Gastrocnemius medialis (tissue), 4 donors: ENCODE data around the gene MINDY1. TPM values are rescaled to one million over a fixed set of nuclear protein-coding genes. Genes with fewer than 3 reads are reported as not detected.

Experiments used
- ATAC-seq, 2 donors: fragments of 150-250 bp; one replicate each; pipeline ENCODE4 v1.9.1; 2016
- DNase-seq, 2 donors: peaks; one replicate each; pipeline ENCODE4 v3.0.0-alpha.2; 2019
- H3K27ac ChIP-seq, 4 donors: fragments of 200-600 bp; sonication (generic); 1 replicate in 1 of 4; 2 replicates in 3 of 4; pipeline ENCODE4 v1.5.1; 2016 to 2018; ENCODE audit warnings: mild to moderate bottlenecking in 2 of 4, moderate library complexity in 1 of 4
- H3K27me3 ChIP-seq, 3 donors: fragments of 200-600 bp; sonication (generic) in 2 of 3; 1 replicate in 1 of 3; 2 replicates in 2 of 3; pipeline versions ENCODE4 v1.5.1 to v1.6.0; 2016 to 2019; ENCODE audit warnings: mild to moderate bottlenecking in 1 of 3, moderate library complexity in 1 of 3
- H3K36me3 ChIP-seq, 2 donors: fragments of 200-600 bp; sonication (generic) in 1 of 2; one replicate each; pipeline ENCODE4 v1.5.1; 2017 to 2018
- H3K4me1 ChIP-seq, 2 donors: fragments of 200-600 bp; sonication (generic) in 1 of 2; one replicate each; pipeline ENCODE4 v1.5.1; 2016 to 2017; ENCODE audit warnings: mild to moderate bottlenecking in 2 of 2
- H3K4me3 ChIP-seq, 4 donors: fragments of 200-600 bp; sonication (generic) in 3 of 4; 1 replicate in 1 of 4; 2 replicates in 3 of 4; pipeline ENCODE4 v1.5.1; 2016 to 2019; ENCODE audit warnings: mild to moderate bottlenecking in 2 of 4
- H3K9me3 ChIP-seq, 3 donors: fragments of 200-600 bp; sonication (generic) in 2 of 3; 1 replicate in 1 of 3; 2 replicates in 2 of 3; pipeline ENCODE4 v1.5.1; 2016 to 2019
- POLR2A ChIP-seq, 2 donors: fragments of 450-650 bp; IDR thresholded peaks; one replicate each; pipeline ENCODE4 v1.6.1; 2017; ENCODE audit warnings: antibody characterized with exemption in 2 of 2, mild to moderate bottlenecking in 2 of 2, moderate library complexity in 2 of 2
- in situ Hi-C, 4 donors: fragments of 200-750 bp; cut with MboI; loops; one replicate each; pipeline versions ENCODE4 v1.15.0 to v1.8.0; 2017; ENCODE audit warnings: low sequenced_read_pairs in 4 of 4
- intact Hi-C: fragments of 100-400 bp; cut with DNase I; formaldehyde crosslinking; loops from one replicate; pipeline ENCODE4 v1.15.1; 2023; ENCODE audit warnings: low total_unique reads
- total RNA-seq, 4 donors: library from RNA; depleted of rRNA; stranded (reverse); fragments of >200 nt; gene quantifications; one replicate each; pipeline versions ENCODE4 v1.1.0 to v1.2.3, GENCODE V29; 2016
- TF ChIP-seq, protein P1 (sequence below), 5 experiments: fragments of 450-650 bp in 3 of 5; fragments of 200-600 bp in 2 of 5; sonication (generic) in 2 of 5; IDR thresholded peaks in 4 of 5; conservative IDR thresholded peaks in 1 of 5; 1 replicate in 4 of 5; 2 replicates in 1 of 5; pipeline ENCODE4 v1.5.1; 2016 to 2019; ENCODE audit warnings: antibody characterized with exemption in 5 of 5, mild to moderate bottlenecking in 3 of 5, moderate library complexity in 3 of 5

MINDY1 gene
- total RNA-seq, 4 donors from 2014 or later, result 13.4 to 22.8 (median 19.7) TPM

DNA sequence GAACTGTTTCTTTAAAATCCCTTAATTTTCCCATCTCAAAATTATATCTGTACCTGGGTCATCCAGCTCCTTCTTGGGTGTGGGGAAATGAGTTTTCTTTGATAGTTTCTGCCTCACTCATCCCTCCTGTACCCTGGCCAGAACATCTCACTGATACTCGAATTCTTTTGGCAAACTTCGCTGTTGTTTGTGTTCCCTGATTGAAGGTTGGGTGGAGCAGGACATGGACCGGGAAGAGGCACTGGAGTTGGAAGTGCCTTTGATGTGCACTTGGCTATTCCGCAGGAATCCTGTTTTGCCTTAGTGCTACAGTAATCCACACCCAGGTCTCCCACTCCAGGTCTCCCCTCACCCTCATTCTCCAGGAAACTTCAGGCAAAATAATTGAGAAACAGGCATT lies 11.2 kb downstream of the MINDY1 start:
- Histone ChIP-seq H3K27ac (peak overlapping the region; percentile 51 to 70 (median 64)), H3K36me3 (peaks cover 0 to 37% of the 10 kb centered on the region in 2 donors), H3K4me1 (peaks cover 9 to 11% of the 10 kb centered on the region in 2 donors), H3K9me3 (no peaks in the 10 kb centered on the region), H3K27me3 (no peaks in the 10 kb centered on the region), H3K4me3 (peak overlapping the region in 2 of 4 donors; percentile 27 to 29)
- in situ Hi-C loops, result no loop called here
- ATAC-seq, result peak; percentile 38
- TF ChIP-seq, protein P1, sequence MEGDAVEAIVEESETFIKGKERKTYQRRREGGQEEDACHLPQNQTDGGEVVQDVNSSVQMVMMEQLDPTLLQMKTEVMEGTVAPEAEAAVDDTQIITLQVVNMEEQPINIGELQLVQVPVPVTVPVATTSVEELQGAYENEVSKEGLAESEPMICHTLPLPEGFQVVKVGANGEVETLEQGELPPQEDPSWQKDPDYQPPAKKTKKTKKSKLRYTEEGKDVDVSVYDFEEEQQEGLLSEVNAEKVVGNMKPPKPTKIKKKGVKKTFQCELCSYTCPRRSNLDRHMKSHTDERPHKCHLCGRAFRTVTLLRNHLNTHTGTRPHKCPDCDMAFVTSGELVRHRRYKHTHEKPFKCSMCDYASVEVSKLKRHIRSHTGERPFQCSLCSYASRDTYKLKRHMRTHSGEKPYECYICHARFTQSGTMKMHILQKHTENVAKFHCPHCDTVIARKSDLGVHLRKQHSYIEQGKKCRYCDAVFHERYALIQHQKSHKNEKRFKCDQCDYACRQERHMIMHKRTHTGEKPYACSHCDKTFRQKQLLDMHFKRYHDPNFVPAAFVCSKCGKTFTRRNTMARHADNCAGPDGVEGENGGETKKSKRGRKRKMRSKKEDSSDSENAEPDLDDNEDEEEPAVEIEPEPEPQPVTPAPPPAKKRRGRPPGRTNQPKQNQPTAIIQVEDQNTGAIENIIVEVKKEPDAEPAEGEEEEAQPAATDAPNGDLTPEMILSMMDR (IDR thresholded peaks at IDR 0.05 in 4 of 5, conservative IDR thresholded peaks at IDR 0.05 in 1 of 5), result no peak
- no peak for TF ChIP-seq POLR2A (IDR thresholded peaks at IDR 0.05)
- intact Hi-C loops, result loop anchor here (1.0 kb wide), 1 partner anchor 16 kb away; no protein-coding TSS in a partner anchor
- no peak for DNase-seq

DNA sequence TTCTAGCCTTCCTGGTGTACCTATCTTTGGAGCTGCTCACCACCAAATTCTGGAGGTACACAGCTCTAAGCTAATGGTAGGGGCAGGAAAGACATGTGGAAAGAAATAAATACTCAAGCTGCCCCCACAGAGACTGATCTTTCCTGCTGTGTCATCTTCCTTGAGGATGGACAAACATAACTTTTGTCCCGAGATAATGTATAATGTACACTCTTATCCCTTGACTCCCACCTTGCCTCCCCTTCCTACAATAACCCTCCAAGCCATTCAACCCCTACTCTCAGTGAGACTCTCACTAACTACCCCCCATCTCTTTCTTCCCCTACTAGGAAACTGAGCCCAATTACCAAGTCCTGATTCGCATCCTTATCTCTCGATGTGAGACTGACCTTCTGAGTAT lies 12.5 kb downstream of the MINDY1 start:
- peaks cover 9 to 11% of the 10 kb centered on the region in 2 donors for H3K4me1 ChIP-seq
- ATAC-seq, result no peak

GRCh38 chr1:150992626-150993025 lies 14.1 kb downstream of the MINDY1 start:
- in situ Hi-C loops, result no loop called here
- Histone ChIP-seq H3K9me3 (no peaks in the 10 kb centered on the region), H3K4me3 (no peak overlapping the region), H3K27me3 (no peaks in the 10 kb centered on the region), H3K36me3 (peaks cover 0 to 8% of the 10 kb centered on the region in 2 donors), H3K27ac (no peak overlapping the region), H3K4me1 (peaks cover 9 to 11% of the 10 kb centered on the region in 2 donors)
- intact Hi-C loops, result no loop called here
- DNase-seq, result no peak
- ATAC-seq, result no peak
- TF ChIP-seq, protein P1 (IDR thresholded peaks at IDR 0.05 in 4 of 5, conservative IDR thresholded peaks at IDR 0.05 in 1 of 5), result no peak
- no peak for TF ChIP-seq POLR2A (IDR thresholded peaks at IDR 0.05)

More for the DNA sequence above, 12.5 kb downstream of the MINDY1 start:
- no peak for TF ChIP-seq POLR2A (IDR thresholded peaks at IDR 0.05)
- TF ChIP-seq, protein P1 (IDR thresholded peaks at IDR 0.05 in 4 of 5, conservative IDR thresholded peaks at IDR 0.05 in 1 of 5), result no peak
- in situ Hi-C loops, result no loop called here
- peaks cover 0 to 25% of the 10 kb centered on the region in 2 donors for H3K36me3 ChIP-seq
- H3K4me3 ChIP-seq, result no peak overlapping the region
- DNase-seq, result no peak
- no peaks in the 10 kb centered on the region for H3K9me3 ChIP-seq
- no peak overlapping the region for H3K27ac ChIP-seq
- H3K27me3 ChIP-seq, result no peaks in the 10 kb centered on the region
- intact Hi-C loops, result no loop called here

DNA sequence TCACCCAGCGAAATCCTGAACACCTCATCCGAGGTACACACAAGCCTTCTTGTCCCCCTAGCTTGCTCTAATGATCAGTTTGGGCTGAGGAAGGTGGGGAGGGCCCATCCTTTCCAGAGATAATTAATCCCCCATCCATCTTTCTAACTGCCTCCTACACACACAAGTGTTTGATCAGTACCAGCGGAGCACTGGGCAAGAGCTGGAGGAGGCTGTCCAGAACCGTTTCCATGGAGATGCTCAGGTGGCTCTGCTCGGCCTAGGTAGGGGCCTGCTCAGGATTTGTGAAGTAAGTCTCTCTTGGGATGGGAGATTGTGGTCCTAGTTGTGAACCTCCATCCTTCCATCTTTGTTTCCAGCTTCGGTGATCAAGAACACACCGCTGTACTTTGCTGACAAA lies 18.8 kb downstream of the MINDY1 start:
- no peak for DNase-seq

More for the DNA sequence above, 18.8 kb downstream of the MINDY1 start:
- no peak overlapping the region for H3K4me3 ChIP-seq
- in situ Hi-C loops, result no loop called here
- no peaks in the 10 kb centered on the region for H3K36me3 ChIP-seq
- H3K27ac ChIP-seq, result no peak overlapping the region
- H3K27me3 ChIP-seq, result no peaks in the 10 kb centered on the region
- no peaks in the 10 kb centered on the region for H3K9me3 ChIP-seq
- intact Hi-C loops, result no loop called here
- ATAC-seq, result no peak
- no peaks in the 10 kb centered on the region for H3K4me1 ChIP-seq
- TF ChIP-seq, protein P1 (IDR thresholded peaks at IDR 0.05 in 4 of 5, conservative IDR thresholded peaks at IDR 0.05 in 1 of 5), result no peak
- TF ChIP-seq POLR2A (IDR thresholded peaks at IDR 0.05), result no peak
